SK-N-SH (cell line): ENCODE measurements around the gene RAPSN. TPM values are rescaled to one million over a fixed set of nuclear protein-coding genes. Genes with fewer than 3 reads are reported as not detected.

Source experiments
- CTCF ChIA-PET: fragments of 300-600, 350-600 bp; formaldehyde crosslinking; extraction: SDS; loops from one replicate; lab custom pipeline; 2021; lab: Yijun Ruan, JAX
- POLR2A ChIA-PET: fragments of 350-600 bp; sonication (Branson Sonifier 250); formaldehyde crosslinking; extraction: SDS; loops from one replicate; lab custom pipeline; 2020; ENCODE audit warnings: antibody characterized with exemption, inconsistent platforms; lab: Yijun Ruan, JAX
- DNase-seq: peaks from one replicate; pipeline ENCODE4 v3.0.0; 2012
- H2AFZ ChIP-seq: fragments of 200-600 bp; sonication (generic); 2 replicates; pipeline ENCODE4 v1.8.1; 2016; ENCODE audit warnings: antibody characterized with exemption, mild to moderate bottlenecking, low read depth
- H3F3A ChIP-seq: fragments of 200-600 bp; sonication (generic); replicated peaks from 2 replicates; pipeline ENCODE3; 2016; ENCODE audit warnings: antibody characterized with exemption, mild to moderate bottlenecking; ENCODE audit not compliant: insufficient read depth
- H3K27ac ChIP-seq, 2 experiments: fragments of 200-500 bp in 1 of 2; fragments of 200-600 bp in 1 of 2; sonication (Bioruptor generic) in 1 of 2; sonication (generic), shearing (Covaris generic) in 1 of 2; 2 replicates each; pipeline versions ENCODE4 v1.5.1 to v1.6.1; 2014 to 2016; ENCODE audit warnings: low read depth in 2 of 2, inconsistent platforms in 1 of 2, low read length in 1 of 2, mild to moderate bottlenecking in 1 of 2, mixed read lengths in 1 of 2
- H3K27me3 ChIP-seq: fragments of 200-600 bp; sonication (generic), shearing (Covaris generic); 2 replicates; pipeline ENCODE4 v1.6.1; 2016; ENCODE audit warnings: mixed run types; ENCODE audit not compliant: insufficient read depth
- H3K36me3 ChIP-seq, 2 experiments: fragments of 200-500 bp in 1 of 2; fragments of 200-600 bp in 1 of 2; sonication (Bioruptor generic) in 1 of 2; sonication (generic) in 1 of 2; replicated peaks in 1 of 2; 2 replicates each; pipeline versions ENCODE3 to v1.5.1; 2014 to 2016; ENCODE audit warnings: low read length in 1 of 2, mild to moderate bottlenecking in 1 of 2; ENCODE audit not compliant: insufficient read depth in 2 of 2, control insufficient read depth in 1 of 2
- H3K4me1 ChIP-seq, 2 experiments: fragments of 200-500 bp in 1 of 2; fragments of 200-600 bp in 1 of 2; sonication (Bioruptor generic) in 1 of 2; sonication (generic), shearing (Covaris generic) in 1 of 2; 2 replicates each; pipeline versions ENCODE4 v1.5.1 to v1.6.1; 2014 to 2016; ENCODE audit warnings: low read depth in 1 of 2, low read length in 1 of 2, mixed run types in 1 of 2; ENCODE audit not compliant: insufficient read depth in 2 of 2, control insufficient read depth in 1 of 2
- H3K4me2 ChIP-seq: fragments of 200-600 bp; sonication (generic), shearing (Covaris generic); 2 replicates; pipeline ENCODE4 v1.6.1; 2017; ENCODE audit warnings: mixed run types
- H3K4me3 ChIP-seq, 2 experiments: fragments of 200-500 bp in 1 of 2; fragments of 200-600 bp in 1 of 2; sonication (Bioruptor generic) in 1 of 2; sonication (generic), shearing (Covaris generic) in 1 of 2; 2 replicates each; pipeline versions ENCODE4 v1.5.1 to v1.8.1; 2014 to 2016; ENCODE audit warnings: low read depth in 2 of 2, inconsistent platforms in 1 of 2, low read length in 1 of 2, mild to moderate bottlenecking in 1 of 2, mixed read lengths in 1 of 2, moderate library complexity in 1 of 2
- H3K79me2 ChIP-seq: fragments of 200-600 bp; sonication (generic); 2 replicates; pipeline ENCODE4 v1.8.1; 2017; ENCODE audit warnings: mild to moderate bottlenecking; ENCODE audit not compliant: insufficient read depth
- H3K9ac ChIP-seq: fragments of 200-600 bp; sonication (generic); 2 replicates; pipeline ENCODE4 v1.6.1; 2017; ENCODE audit warnings: mixed run types
- H3K9me2 ChIP-seq: fragments of 200-600 bp; sonication (generic); 2 replicates; pipeline ENCODE4 v1.6.1; 2017; ENCODE audit warnings: mixed run types
- H3K9me3 ChIP-seq: fragments of 200-600 bp; sonication (generic); 2 replicates; pipeline ENCODE4 v1.6.1; 2017; ENCODE audit warnings: mixed run types, mild to moderate bottlenecking, moderate library complexity
- H4K20me1 ChIP-seq: fragments of 200-600 bp; sonication (generic); 2 replicates; pipeline ENCODE4 v1.6.1; 2017; ENCODE audit warnings: mild to moderate bottlenecking, mixed run types; ENCODE audit not compliant: insufficient read depth
- FOSL2 ChIP-seq: IDR thresholded peaks from 2 replicates; pipeline ENCODE4 v1.4.0; 2012; ENCODE audit warnings: low read depth, mild to moderate bottlenecking, moderate library complexity, borderline replicate concordance
- MEF2A ChIP-seq: IDR thresholded peaks from 2 replicates; pipeline ENCODE4 v1.4.0; 2012; ENCODE audit warnings: low read depth, borderline replicate concordance
- RFX5 ChIP-seq: IDR thresholded peaks from 2 replicates; pipeline ENCODE4 v1.6.1; 2012; ENCODE audit warnings: mild to moderate bottlenecking, improper control_type of control experiment, low read length
- YY1 ChIP-seq: IDR thresholded peaks from 2 replicates; pipeline ENCODE4 v1.4.0; 2012; ENCODE audit warnings: low read depth, mild to moderate bottlenecking
- WGBS: methylation state at CpG from one replicate; pipeline ENCODE4 v1.1.6; 2017; ENCODE audit warnings: low lambda C conversion rate; 5-methylcytosine and 5-hydroxymethylcytosine counted together
- polyA plus RNA-seq, 3 experiments: library from polyadenylated mRNA; depleted of rRNA; stranded (reverse); fragments of >200 nt; gene quantifications; 2 replicates each; pipeline ENCODE4 v1.2.3, GENCODE V29; 2012
- TF ChIP-seq, protein P1 (sequence below): fragments of 200-600 bp; sonication (generic); IDR thresholded peaks from 2 replicates; pipeline ENCODE4 v1.6.1; 2017; ENCODE audit warnings: antibody characterized with exemption, mild to moderate bottlenecking, moderate library complexity
- TF ChIP-seq, protein P2 (sequence below): IDR thresholded peaks from 2 replicates; pipeline ENCODE4 v1.6.1; 2012; ENCODE audit warnings: mild to moderate bottlenecking, low read depth, low read length, moderate library complexity

Gene RAPSN
- polyA plus RNA-seq, 1 of the 3 experiments (the other 2 are of a cell fraction), result 0.07 TPM

DNA sequence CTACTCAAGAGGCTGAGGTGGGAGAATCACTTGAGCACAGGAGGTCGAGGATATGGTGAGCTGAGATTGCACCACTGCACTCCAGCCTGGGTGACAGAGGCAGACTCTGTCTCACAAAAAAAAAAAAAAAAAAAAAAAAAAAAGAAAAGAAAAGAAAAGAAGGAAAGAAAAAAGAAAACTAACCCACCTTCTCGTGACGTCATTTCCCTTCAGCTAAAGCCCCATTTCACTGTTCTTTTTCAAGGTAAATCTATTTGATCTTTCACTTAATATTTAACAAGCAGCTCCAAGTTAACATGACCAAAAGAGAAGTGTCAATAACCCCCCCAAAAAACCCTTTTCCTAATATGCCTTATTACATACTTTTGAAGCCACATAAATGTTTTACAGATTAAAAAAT lies 5.1 kb downstream of the RAPSN start:
- CTCF ChIA-PET, result interaction anchor here (1.4 to 3.1 kb wide), 5 partner anchors 10 to 109 kb away, joined by 4 to 16 read pairs (median 6); partner anchors contain the start of gene CELF1
- Histone ChIP-seq H3K9me2 (no peaks in the 10 kb centered on the region), H3F3A (no peaks in the 10 kb centered on the region), H3K9me3 (no peaks in the 10 kb centered on the region), H3K4me3 (no peak overlapping the region), H3K4me2 (no peak overlapping the region), H3K27ac (no peak overlapping the region), H3K4me1 (no peaks in the 10 kb centered on the region; a peak in 1 of 4 replicates), H3K27me3 (no peaks in the 10 kb centered on the region), H3K79me2 (no peaks in the 10 kb centered on the region), H3K9ac (no peak overlapping the region), H2AFZ (no peak overlapping the region), H4K20me1 (no peaks in the 10 kb centered on the region), H3K36me3 (no peaks in the 10 kb centered on the region)
- POLR2A ChIA-PET, result no interaction called here
- DNase-seq, result no peak
- whole genome bisulfite sequencing, result 96% methylated on average over 3 of the region's 3 CpGs
- TF ChIP-seq YY1 (no peak), RFX5 (no peak), FOSL2 (no peak)
- TF ChIP-seq, protein P1, sequence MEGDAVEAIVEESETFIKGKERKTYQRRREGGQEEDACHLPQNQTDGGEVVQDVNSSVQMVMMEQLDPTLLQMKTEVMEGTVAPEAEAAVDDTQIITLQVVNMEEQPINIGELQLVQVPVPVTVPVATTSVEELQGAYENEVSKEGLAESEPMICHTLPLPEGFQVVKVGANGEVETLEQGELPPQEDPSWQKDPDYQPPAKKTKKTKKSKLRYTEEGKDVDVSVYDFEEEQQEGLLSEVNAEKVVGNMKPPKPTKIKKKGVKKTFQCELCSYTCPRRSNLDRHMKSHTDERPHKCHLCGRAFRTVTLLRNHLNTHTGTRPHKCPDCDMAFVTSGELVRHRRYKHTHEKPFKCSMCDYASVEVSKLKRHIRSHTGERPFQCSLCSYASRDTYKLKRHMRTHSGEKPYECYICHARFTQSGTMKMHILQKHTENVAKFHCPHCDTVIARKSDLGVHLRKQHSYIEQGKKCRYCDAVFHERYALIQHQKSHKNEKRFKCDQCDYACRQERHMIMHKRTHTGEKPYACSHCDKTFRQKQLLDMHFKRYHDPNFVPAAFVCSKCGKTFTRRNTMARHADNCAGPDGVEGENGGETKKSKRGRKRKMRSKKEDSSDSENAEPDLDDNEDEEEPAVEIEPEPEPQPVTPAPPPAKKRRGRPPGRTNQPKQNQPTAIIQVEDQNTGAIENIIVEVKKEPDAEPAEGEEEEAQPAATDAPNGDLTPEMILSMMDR, result no peak
- TF ChIP-seq, protein P2, sequence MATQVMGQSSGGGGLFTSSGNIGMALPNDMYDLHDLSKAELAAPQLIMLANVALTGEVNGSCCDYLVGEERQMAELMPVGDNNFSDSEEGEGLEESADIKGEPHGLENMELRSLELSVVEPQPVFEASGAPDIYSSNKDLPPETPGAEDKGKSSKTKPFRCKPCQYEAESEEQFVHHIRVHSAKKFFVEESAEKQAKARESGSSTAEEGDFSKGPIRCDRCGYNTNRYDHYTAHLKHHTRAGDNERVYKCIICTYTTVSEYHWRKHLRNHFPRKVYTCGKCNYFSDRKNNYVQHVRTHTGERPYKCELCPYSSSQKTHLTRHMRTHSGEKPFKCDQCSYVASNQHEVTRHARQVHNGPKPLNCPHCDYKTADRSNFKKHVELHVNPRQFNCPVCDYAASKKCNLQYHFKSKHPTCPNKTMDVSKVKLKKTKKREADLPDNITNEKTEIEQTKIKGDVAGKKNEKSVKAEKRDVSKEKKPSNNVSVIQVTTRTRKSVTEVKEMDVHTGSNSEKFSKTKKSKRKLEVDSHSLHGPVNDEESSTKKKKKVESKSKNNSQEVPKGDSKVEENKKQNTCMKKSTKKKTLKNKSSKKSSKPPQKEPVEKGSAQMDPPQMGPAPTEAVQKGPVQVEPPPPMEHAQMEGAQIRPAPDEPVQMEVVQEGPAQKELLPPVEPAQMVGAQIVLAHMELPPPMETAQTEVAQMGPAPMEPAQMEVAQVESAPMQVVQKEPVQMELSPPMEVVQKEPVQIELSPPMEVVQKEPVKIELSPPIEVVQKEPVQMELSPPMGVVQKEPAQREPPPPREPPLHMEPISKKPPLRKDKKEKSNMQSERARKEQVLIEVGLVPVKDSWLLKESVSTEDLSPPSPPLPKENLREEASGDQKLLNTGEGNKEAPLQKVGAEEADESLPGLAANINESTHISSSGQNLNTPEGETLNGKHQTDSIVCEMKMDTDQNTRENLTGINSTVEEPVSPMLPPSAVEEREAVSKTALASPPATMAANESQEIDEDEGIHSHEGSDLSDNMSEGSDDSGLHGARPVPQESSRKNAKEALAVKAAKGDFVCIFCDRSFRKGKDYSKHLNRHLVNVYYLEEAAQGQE, result no peak

DNA sequence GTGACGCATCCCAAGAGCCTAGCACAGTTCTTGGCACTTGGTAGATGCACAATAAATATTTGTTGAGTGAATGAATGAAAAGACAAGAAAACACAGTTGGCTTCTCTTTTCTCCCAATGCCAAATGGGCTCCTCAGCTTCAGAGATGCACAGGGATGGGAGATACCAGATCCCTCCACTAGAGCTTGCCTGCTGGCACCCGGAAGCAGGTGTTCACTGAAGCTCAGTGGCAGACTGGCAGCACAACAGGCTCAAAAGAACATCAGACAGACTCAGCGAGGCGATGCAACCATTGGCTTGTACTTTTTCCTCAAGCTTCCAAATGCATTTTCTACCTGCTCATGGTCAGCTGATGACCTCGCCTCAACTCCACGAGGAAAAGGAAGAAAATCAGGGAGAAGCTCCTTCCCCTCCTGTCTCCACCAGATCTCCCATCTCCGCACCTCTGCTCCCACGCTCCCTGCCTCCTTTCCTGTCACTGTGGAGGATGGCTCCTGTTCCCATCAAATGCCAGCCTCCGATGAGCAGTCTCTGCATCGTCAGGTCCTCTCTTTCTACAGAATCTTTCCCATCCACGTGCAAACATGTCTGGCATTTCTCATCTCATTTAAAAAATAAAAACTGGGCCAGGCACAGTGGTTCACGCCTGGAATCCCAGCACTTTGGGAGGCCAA lies 5.8 kb downstream of the RAPSN start:
- Histone ChIP-seq H4K20me1 (no peaks in the 10 kb centered on the region), H3K79me2 (no peaks in the 10 kb centered on the region), H3F3A (no peaks in the 10 kb centered on the region), H3K4me1 (no peaks in the 10 kb centered on the region; a peak in 1 of 4 replicates), H3K9me3 (no peaks in the 10 kb centered on the region), H3K36me3 (no peaks in the 10 kb centered on the region), H3K9ac (no peak overlapping the region), H3K27ac (no peak overlapping the region), H3K4me2 (no peak overlapping the region), H2AFZ (no peak overlapping the region), H3K9me2 (no peaks in the 10 kb centered on the region), H3K4me3 (no peak overlapping the region), H3K27me3 (no peaks in the 10 kb centered on the region)
- POLR2A ChIA-PET, result no interaction called here
- 78% methylated on average over 12 of the region's 12 CpGs for WGBS
- no peak for TF ChIP-seq MEF2A
- TF ChIP-seq, protein P1, result peak; percentile 6; the same call in 1 of the 2 replicates
- DNase-seq, result peak; percentile 71
- CTCF ChIA-PET, result interaction anchor here (1.4 to 3.1 kb wide), 5 partner anchors 10 to 110 kb away, joined by 4 to 16 read pairs (median 6); partner anchors contain the start of gene CELF1
